GM13976 (cell line): ENCODE data around the gene RANBP9.

ENCODE experiments used
- DNase-seq: peaks from one replicate; pipeline ENCODE4 v3.0.0; 2012; ENCODE audit warnings: low spot score
- CTCF ChIP-seq: IDR thresholded peaks from 2 replicates; pipeline ENCODE4 v1.5.1; 2012; ENCODE audit warnings: borderline replicate concordance, mild to moderate bottlenecking; ENCODE audit not compliant: insufficient read depth; ENCODE audit errors: extremely low read depth, missing control alignments, control extremely low read depth
- in situ Hi-C: fragments of 300-500 bp; cut with MboI; formaldehyde crosslinking; loops from one replicate; pipeline ENCODE4 v1.12.0; 2022; ENCODE audit warnings: low sequenced_read_pairs, mixed read lengths, inconsistent platforms; ENCODE audit not compliant: unreplicated experiment

RANBP9 gene

GRCh38 chr6:13649393-13649792 lies 62.2 kb downstream of the RANBP9 start:
- in situ Hi-C loops, result no loop called here
- DNase-seq, result no peak
- no peak for TF ChIP-seq CTCF

- no peak for TF ChIP-seq CTCF
- no peak for DNase-seq
- in situ Hi-C loops, result no loop called here
These were observed 62.8 kb downstream of the RANBP9 start for GRCh38 chr6:13648850-13649249.

- no peak for TF ChIP-seq CTCF
- in situ Hi-C loops, result no loop called here
- DNase-seq, result no peak
These were observed 68.5 kb downstream of the RANBP9 start for GRCh38 chr6:13643125-13643524.

- in situ Hi-C loops, result no loop called here
- no peak for TF ChIP-seq CTCF
- no peak for DNase-seq
These were observed 70.3 kb downstream of the RANBP9 start for GRCh38 chr6:13641315-13641714.

- DNase-seq, result no peak
- in situ Hi-C loops, result no loop called here
- TF ChIP-seq CTCF, result no peak
These were observed 73.0 kb downstream of the RANBP9 start for GRCh38 chr6:13638626-13639025.

- TF ChIP-seq CTCF, result no peak
- DNase-seq, result no peak
- in situ Hi-C loops, result no loop called here
These were observed 73.6 kb downstream of the RANBP9 start for GRCh38 chr6:13638014-13638413.

GRCh38 chr6:13635948-13636658 lies 75.5 kb downstream of the RANBP9 start:
- in situ Hi-C loops, result no loop called here
- DNase-seq, result no peak
- no peak for TF ChIP-seq CTCF
